SK-N-SH treated with all-trans-retinoic acid at 6 μM for 48 hours (cell line): ENCODE data around the gene TTYH2.

ENCODE experiments used
- ATAC-seq: fragments of 200-7000 bp; cut with Tn5 transposase; 3 replicates; pipeline ENCODE4 v1.9.1; 2020; ENCODE audit warnings: mild to moderate bottlenecking, moderate library complexity
- ARNTL ChIP-seq: fragments of 450-650 bp; formaldehyde crosslinking; IDR thresholded peaks from 2 replicates; pipeline ENCODE4 v1.5.0; 2020; ENCODE audit warnings: low read depth, mild to moderate bottlenecking, moderate library complexity, borderline replicate concordance
- BACH2 ChIP-seq: fragments of 250-450 bp; sonication (Bioruptor Pico); IDR thresholded peaks from 2 replicates; pipeline ENCODE4 v1.9.0; 2021; ENCODE audit warnings: mild to moderate bottlenecking, borderline replicate concordance
- CSDC2 ChIP-seq: fragments of 250-450 bp; sonication (Bioruptor Pico); IDR thresholded peaks from 2 replicates; pipeline ENCODE4 v1.5.0; 2020; ENCODE audit warnings: mild to moderate bottlenecking, moderate library complexity
- ESRRG ChIP-seq: fragments of 250-450 bp; sonication (Bioruptor Pico); IDR thresholded peaks from 2 replicates; pipeline ENCODE4 v1.6.1; 2021; ENCODE audit warnings: mild to moderate bottlenecking
- GLIS3 ChIP-seq: fragments of 250-450 bp; sonication (Bioruptor Pico); IDR thresholded peaks from 2 replicates; pipeline ENCODE4 v1.5.0; 2020; ENCODE audit warnings: mild to moderate bottlenecking, moderate library complexity
- ISL1 ChIP-seq: fragments of 250-450 bp; sonication (Bioruptor Pico); IDR thresholded peaks from 2 replicates; pipeline ENCODE4 v2.1.2; 2022; ENCODE audit warnings: mild to moderate bottlenecking, moderate library complexity
- OSR1 ChIP-seq: fragments of 250-450 bp; sonication (Bioruptor Pico); IDR thresholded peaks from 2 replicates; pipeline ENCODE4 v1.8.0; 2022; ENCODE audit warnings: moderate library complexity, mild to moderate bottlenecking, inconsistent platforms
- PPARA ChIP-seq: fragments of 250-450 bp; sonication (Bioruptor Pico); IDR thresholded peaks from 2 replicates; pipeline ENCODE4 v1.5.0; 2020; ENCODE audit warnings: mild to moderate bottlenecking, borderline replicate concordance
- RARB ChIP-seq: fragments of 250-450 bp; sonication (Bioruptor Pico); IDR thresholded peaks from 2 replicates; pipeline ENCODE4 v1.8.0; 2021; ENCODE audit warnings: mild to moderate bottlenecking, moderate library complexity
- SNAI2 ChIP-seq: fragments of 250-450 bp; sonication (Bioruptor Pico); IDR thresholded peaks from 2 replicates; pipeline ENCODE4 v1.5.0; 2020; ENCODE audit warnings: mild to moderate bottlenecking, moderate library complexity
- TCF4 ChIP-seq: fragments of 250-450 bp; sonication (Bioruptor Pico); IDR thresholded peaks from 2 replicates; pipeline ENCODE4 v1.8.0; 2021; ENCODE audit warnings: mild to moderate bottlenecking, moderate library complexity, borderline replicate concordance
- TOX ChIP-seq: fragments of 250-450 bp; sonication (Bioruptor Pico); IDR thresholded peaks from 2 replicates; pipeline ENCODE4 v1.8.0; 2021; ENCODE audit warnings: mild to moderate bottlenecking, moderate library complexity, borderline replicate concordance
- ZC3H10 ChIP-seq: fragments of 250-450 bp; sonication (Bioruptor Pico); IDR thresholded peaks from 2 replicates; pipeline ENCODE4 v1.5.1; 2021; ENCODE audit warnings: mild to moderate bottlenecking, moderate library complexity
- ZFP3 ChIP-seq: fragments of 250-450 bp; sonication (Bioruptor Pico); IDR thresholded peaks from 2 replicates; pipeline ENCODE4 v1.5.0; 2020; ENCODE audit warnings: mild to moderate bottlenecking, moderate library complexity
- ZFP30 ChIP-seq: fragments of 450-650 bp; formaldehyde crosslinking; IDR thresholded peaks from 2 replicates; pipeline ENCODE4 v1.5.0; 2022; ENCODE audit warnings: mild to moderate bottlenecking, moderate library complexity
- ZNF565 ChIP-seq: fragments of 450-650 bp; formaldehyde crosslinking; conservative IDR thresholded peaks from 2 replicates; pipeline ENCODE4 v1.5.0; 2020; ENCODE audit warnings: low read depth, mild to moderate bottlenecking, moderate library complexity
- ZNF70 ChIP-seq: fragments of 450-650 bp; formaldehyde crosslinking; IDR thresholded peaks from 2 replicates; pipeline ENCODE4 v1.5.0; 2020; ENCODE audit warnings: mild to moderate bottlenecking, moderate library complexity
- ZNF8 ChIP-seq: fragments of 450-650 bp; formaldehyde crosslinking; IDR thresholded peaks from 2 replicates; pipeline ENCODE4 v1.5.0; 2020; ENCODE audit warnings: mild to moderate bottlenecking, moderate library complexity
- TF ChIP-seq, protein P1 (sequence below): fragments of 250-450 bp; sonication (Bioruptor Pico); IDR thresholded peaks from 2 replicates; pipeline ENCODE4 v1.5.1; 2021; ENCODE audit warnings: mild to moderate bottlenecking, moderate library complexity
- TF ChIP-seq, protein P2 (sequence below): fragments of 250-450 bp; sonication (Bioruptor Pico); IDR thresholded peaks from 2 replicates; pipeline ENCODE4 v1.5.1; 2020; ENCODE audit warnings: low read depth, mild to moderate bottlenecking, moderate library complexity
- TF ChIP-seq, protein P3 (sequence below): fragments of 250-450 bp; sonication (Bioruptor Pico); IDR thresholded peaks from 2 replicates; pipeline ENCODE4 v1.8.0; 2020; ENCODE audit warnings: mild to moderate bottlenecking, moderate library complexity, borderline replicate concordance
- TF ChIP-seq, protein P4 (sequence below): fragments of 250-450 bp; sonication (Bioruptor Pico); IDR thresholded peaks from 2 replicates; pipeline ENCODE4 v1.8.0; 2021; ENCODE audit warnings: low read depth, mild to moderate bottlenecking, moderate library complexity, borderline replicate concordance
- TF ChIP-seq, protein P5 (sequence below): fragments of 250-450 bp; sonication (Bioruptor Pico); IDR thresholded peaks from 2 replicates; pipeline ENCODE4 v1.5.0; 2020; ENCODE audit warnings: mild to moderate bottlenecking, moderate library complexity

TTYH2 gene

DNA sequence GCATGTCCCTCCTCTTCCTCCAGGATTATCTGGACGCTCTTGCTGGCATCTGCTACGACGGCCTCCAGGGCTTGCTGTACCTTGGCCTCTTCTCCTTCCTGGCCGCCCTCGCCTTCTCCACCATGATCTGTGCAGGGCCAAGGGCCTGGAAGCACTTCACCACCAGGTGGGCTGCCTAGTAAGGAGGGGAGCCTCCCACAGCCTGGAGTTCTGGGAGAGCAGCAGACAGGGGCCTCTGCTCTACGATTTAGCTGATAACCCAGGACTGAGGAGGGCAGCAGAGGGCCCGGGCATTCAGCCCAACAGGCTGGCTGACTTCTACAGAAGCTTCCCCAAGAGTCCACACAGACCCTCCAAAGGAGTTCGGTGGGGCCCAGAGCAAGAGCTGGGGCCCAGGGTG is 38.8 kb downstream of the TTYH2 start:
- ATAC-seq, result no peak

DNA sequence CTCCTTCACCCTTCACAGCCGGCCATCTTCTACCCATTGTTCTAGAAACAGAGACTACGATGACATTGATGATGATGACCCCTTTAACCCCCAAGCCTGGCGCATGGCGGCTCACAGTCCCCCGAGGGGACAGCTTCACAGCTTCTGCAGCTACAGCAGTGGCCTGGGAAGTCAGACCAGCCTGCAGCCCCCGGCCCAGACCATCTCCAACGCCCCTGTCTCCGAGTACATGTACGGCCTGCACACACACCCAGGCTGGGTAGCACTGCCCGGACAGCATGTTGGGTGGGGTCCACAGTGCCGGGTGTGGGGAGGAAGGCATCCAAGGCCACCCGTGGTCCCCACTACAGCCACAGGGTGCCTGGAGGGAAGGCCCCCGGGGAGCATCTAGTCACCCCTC is 39.7 kb downstream of the TTYH2 start:
- no peak for ATAC-seq
- TF ChIP-seq ZNF8 (CRISPR knock-in tag) (no peak), ARNTL (CRISPR knock-in tag) (no peak), ZNF565 (CRISPR knock-in tag) (no peak), ZNF70 (no peak), BACH2 (CRISPR knock-in tag) (no peak), SNAI2 (CRISPR knock-in tag) (no peak), RARB (CRISPR knock-in tag) (no peak), TCF4 (no peak), ZFP3 (CRISPR knock-in tag) (no peak), ZFP30 (CRISPR knock-in tag) (no peak)
- TF ChIP-seq, protein P1, sequence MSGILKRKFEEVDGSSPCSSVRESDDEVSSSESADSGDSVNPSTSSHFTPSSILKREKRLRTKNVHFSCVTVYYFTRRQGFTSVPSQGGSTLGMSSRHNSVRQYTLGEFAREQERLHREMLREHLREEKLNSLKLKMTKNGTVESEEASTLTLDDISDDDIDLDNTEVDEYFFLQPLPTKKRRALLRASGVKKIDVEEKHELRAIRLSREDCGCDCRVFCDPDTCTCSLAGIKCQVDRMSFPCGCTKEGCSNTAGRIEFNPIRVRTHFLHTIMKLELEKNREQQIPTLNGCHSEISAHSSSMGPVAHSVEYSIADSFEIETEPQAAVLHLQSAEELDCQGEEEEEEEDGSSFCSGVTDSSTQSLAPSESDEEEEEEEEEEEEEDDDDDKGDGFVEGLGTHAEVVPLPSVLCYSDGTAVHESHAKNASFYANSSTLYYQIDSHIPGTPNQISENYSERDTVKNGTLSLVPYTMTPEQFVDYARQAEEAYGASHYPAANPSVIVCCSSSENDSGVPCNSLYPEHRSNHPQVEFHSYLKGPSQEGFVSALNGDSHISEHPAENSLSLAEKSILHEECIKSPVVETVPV (CRISPR knock-in tag), result no peak
- TF ChIP-seq, protein P2, sequence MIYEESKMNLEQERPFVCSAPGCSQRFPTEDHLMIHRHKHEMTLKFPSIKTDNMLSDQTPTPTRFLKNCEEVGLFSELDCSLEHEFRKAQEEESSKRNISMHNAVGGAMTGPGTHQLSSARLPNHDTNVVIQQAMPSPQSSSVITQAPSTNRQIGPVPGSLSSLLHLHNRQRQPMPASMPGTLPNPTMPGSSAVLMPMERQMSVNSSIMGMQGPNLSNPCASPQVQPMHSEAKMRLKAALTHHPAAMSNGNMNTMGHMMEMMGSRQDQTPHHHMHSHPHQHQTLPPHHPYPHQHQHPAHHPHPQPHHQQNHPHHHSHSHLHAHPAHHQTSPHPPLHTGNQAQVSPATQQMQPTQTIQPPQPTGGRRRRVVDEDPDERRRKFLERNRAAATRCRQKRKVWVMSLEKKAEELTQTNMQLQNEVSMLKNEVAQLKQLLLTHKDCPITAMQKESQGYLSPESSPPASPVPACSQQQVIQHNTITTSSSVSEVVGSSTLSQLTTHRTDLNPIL (CRISPR knock-in tag), result no peak
- TF ChIP-seq, protein P3, sequence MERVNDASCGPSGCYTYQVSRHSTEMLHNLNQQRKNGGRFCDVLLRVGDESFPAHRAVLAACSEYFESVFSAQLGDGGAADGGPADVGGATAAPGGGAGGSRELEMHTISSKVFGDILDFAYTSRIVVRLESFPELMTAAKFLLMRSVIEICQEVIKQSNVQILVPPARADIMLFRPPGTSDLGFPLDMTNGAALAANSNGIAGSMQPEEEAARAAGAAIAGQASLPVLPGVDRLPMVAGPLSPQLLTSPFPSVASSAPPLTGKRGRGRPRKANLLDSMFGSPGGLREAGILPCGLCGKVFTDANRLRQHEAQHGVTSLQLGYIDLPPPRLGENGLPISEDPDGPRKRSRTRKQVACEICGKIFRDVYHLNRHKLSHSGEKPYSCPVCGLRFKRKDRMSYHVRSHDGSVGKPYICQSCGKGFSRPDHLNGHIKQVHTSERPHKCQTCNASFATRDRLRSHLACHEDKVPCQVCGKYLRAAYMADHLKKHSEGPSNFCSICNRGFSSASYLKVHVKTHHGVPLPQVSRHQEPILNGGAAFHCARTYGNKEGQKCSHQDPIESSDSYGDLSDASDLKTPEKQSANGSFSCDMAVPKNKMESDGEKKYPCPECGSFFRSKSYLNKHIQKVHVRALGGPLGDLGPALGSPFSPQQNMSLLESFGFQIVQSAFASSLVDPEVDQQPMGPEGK (CRISPR knock-in tag), result no peak
- TF ChIP-seq, protein P4, sequence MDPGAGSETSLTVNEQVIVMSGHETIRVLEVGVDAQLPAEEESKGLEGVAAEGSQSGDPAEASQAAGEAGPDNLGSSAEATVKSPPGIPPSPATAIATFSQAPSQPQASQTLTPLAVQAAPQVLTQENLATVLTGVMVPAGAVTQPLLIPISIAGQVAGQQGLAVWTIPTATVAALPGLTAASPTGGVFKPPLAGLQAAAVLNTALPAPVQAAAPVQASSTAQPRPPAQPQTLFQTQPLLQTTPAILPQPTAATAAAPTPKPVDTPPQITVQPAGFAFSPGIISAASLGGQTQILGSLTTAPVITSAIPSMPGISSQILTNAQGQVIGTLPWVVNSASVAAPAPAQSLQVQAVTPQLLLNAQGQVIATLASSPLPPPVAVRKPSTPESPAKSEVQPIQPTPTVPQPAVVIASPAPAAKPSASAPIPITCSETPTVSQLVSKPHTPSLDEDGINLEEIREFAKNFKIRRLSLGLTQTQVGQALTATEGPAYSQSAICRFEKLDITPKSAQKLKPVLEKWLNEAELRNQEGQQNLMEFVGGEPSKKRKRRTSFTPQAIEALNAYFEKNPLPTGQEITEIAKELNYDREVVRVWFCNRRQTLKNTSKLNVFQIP (CRISPR knock-in tag), result no peak

More for the DNA sequence above, 38.8 kb downstream of the TTYH2 start:
- no peak for TF ChIP-seq OSR1
- no peak for TF ChIP-seq CSDC2 (CRISPR knock-in tag)
- no peak for TF ChIP-seq ISL1 (CRISPR knock-in tag)
- TF ChIP-seq, protein P3 (CRISPR knock-in tag), result no peak
- TF ChIP-seq TOX, result no peak
- TF ChIP-seq ZNF565 (CRISPR knock-in tag), result no peak
- TF ChIP-seq ZNF8 (CRISPR knock-in tag), result no peak
- no peak for TF ChIP-seq ZFP3 (CRISPR knock-in tag)
- no peak for TF ChIP-seq GLIS3
- TF ChIP-seq ARNTL (CRISPR knock-in tag), result no peak
- TF ChIP-seq RARB (CRISPR knock-in tag), result no peak
- TF ChIP-seq ESRRG, result no peak
- TF ChIP-seq ZFP30 (CRISPR knock-in tag), result no peak
- no peak for TF ChIP-seq ZNF70
- no peak for TF ChIP-seq ZC3H10 (CRISPR knock-in tag)
- no peak for TF ChIP-seq PPARA (CRISPR knock-in tag)
- TF ChIP-seq SNAI2 (CRISPR knock-in tag), result no peak
- TF ChIP-seq, all 23 proteins: peak for 0

DNA sequence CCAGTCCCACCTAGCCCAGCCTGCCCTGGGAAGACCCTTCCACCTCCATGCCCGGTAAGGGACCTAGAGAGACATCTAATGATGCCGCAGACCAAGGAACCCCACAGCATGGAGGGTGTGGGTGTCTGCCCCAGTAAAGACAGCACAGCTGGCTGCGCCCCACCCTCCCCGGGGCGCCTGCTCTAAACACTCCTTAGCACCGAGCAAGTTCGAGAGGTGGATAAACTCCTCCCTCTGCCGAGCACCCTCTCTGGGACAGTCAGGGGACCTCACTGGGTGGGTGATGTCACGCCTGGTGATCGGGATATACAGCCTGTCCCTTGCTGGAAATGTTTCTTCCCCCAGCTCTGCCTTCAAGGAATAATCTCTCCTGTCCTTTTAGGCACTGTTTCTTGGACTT is 43.9 kb downstream of the TTYH2 start:
- no peak for ATAC-seq
- TF ChIP-seq, protein P4 (CRISPR knock-in tag), result no peak
- TF ChIP-seq GLIS3 (no peak), ZNF70 (no peak), TOX (no peak), PPARA (CRISPR knock-in tag) (no peak), BACH2 (CRISPR knock-in tag) (no peak), RARB (CRISPR knock-in tag) (no peak), ZNF8 (CRISPR knock-in tag) (no peak), TCF4 (no peak)
- TF ChIP-seq, protein P1 (CRISPR knock-in tag), result no peak
- TF ChIP-seq, protein P5, sequence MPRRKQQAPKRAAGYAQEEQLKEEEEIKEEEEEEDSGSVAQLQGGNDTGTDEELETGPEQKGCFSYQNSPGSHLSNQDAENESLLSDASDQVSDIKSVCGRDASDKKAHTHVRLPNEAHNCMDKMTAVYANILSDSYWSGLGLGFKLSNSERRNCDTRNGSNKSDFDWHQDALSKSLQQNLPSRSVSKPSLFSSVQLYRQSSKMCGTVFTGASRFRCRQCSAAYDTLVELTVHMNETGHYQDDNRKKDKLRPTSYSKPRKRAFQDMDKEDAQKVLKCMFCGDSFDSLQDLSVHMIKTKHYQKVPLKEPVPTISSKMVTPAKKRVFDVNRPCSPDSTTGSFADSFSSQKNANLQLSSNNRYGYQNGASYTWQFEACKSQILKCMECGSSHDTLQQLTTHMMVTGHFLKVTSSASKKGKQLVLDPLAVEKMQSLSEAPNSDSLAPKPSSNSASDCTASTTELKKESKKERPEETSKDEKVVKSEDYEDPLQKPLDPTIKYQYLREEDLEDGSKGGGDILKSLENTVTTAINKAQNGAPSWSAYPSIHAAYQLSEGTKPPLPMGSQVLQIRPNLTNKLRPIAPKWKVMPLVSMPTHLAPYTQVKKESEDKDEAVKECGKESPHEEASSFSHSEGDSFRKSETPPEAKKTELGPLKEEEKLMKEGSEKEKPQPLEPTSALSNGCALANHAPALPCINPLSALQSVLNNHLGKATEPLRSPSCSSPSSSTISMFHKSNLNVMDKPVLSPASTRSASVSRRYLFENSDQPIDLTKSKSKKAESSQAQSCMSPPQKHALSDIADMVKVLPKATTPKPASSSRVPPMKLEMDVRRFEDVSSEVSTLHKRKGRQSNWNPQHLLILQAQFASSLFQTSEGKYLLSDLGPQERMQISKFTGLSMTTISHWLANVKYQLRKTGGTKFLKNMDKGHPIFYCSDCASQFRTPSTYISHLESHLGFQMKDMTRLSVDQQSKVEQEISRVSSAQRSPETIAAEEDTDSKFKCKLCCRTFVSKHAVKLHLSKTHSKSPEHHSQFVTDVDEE (CRISPR knock-in tag), result no peak
